ENCODE results near the gene HMMR.
"Not testable (repeated sequence)": the region's sequence is repeated elsewhere in the genome, so short reads cannot be mapped to it uniquely, and the experiment has no call there.

Gene HMMR

DNA sequence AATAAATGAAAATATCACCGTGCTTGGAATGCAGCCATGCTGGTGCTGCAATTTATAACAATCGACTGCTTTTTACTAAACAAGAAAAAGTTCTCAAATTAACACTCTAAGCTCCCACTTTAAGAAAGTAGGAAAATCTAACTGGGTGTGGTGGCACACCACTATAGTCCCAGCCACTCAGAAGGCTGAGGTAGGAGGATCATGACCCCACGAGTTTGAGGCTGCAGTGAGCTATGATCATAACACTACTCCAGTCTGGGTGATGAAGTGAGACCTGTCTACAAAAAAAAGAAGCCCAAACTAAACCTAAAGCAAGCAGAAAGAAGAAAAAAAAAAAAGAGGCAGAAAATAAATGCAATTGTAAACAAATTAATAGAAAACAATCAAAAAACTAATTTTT lies 12.6 kb upstream of the HMMR start:
- DNase-seq (ENCODE audit: low read depth) = no peak
- no peak overlapping the region for H3K4me3 ChIP-seq (ENCODE audit: low read depth, low read length)
- TF ChIP-seq, protein P1, sequence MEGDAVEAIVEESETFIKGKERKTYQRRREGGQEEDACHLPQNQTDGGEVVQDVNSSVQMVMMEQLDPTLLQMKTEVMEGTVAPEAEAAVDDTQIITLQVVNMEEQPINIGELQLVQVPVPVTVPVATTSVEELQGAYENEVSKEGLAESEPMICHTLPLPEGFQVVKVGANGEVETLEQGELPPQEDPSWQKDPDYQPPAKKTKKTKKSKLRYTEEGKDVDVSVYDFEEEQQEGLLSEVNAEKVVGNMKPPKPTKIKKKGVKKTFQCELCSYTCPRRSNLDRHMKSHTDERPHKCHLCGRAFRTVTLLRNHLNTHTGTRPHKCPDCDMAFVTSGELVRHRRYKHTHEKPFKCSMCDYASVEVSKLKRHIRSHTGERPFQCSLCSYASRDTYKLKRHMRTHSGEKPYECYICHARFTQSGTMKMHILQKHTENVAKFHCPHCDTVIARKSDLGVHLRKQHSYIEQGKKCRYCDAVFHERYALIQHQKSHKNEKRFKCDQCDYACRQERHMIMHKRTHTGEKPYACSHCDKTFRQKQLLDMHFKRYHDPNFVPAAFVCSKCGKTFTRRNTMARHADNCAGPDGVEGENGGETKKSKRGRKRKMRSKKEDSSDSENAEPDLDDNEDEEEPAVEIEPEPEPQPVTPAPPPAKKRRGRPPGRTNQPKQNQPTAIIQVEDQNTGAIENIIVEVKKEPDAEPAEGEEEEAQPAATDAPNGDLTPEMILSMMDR (IDR thresholded peaks at IDR 0.05; ENCODE audit: insufficient read depth, low read depth, low read length, missing control alignments) = no peak

- TF ChIP-seq, protein P1 (IDR thresholded peaks at IDR 0.05; ENCODE audit: insufficient read depth, low read depth, low read length, missing control alignments) = no peak
- H3K4me3 ChIP-seq (ENCODE audit: low read depth, low read length) = no peak overlapping the region
- DNase-seq (ENCODE audit: low read depth) = no peak
Observed at GRCh38 chr5:163448491-163448890, 11.9 kb upstream of the HMMR start.

GRCh38 chr5:163451489-163451888 lies 8.9 kb upstream of the HMMR start:
- no peak for DNase-seq (ENCODE audit: low read depth)
- H3K4me3 ChIP-seq (ENCODE audit: low read depth, low read length) = no peak overlapping the region
- TF ChIP-seq, protein P1 (IDR thresholded peaks at IDR 0.05; ENCODE audit: insufficient read depth, low read depth, low read length, missing control alignments) = no peak

DNA sequence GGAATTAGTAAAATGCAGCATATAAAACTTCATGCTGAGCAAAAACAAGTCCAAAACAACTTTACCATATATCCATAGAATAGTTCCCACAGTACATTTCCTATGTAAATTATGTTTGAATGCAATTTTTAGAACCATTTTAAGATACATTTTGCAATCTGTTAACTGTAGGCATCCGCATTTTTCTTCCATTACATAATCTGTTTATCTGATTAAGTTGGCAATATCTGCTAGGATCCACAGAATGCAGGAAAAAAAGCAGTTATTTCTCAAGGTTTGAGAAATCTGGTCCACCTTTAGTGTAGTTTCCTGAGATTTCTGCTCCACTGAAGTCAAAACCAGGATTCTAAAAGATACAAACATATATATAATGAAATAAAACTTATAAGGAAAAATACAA lies 6.7 kb upstream of the HMMR start:
- H3K4me3 ChIP-seq (ENCODE audit: low read depth, low read length) = no peak overlapping the region
- TF ChIP-seq, protein P1 (IDR thresholded peaks at IDR 0.05; ENCODE audit: insufficient read depth, low read depth, low read length, missing control alignments) = no peak
- DNase-seq (ENCODE audit: low read depth) = no peak

DNA sequence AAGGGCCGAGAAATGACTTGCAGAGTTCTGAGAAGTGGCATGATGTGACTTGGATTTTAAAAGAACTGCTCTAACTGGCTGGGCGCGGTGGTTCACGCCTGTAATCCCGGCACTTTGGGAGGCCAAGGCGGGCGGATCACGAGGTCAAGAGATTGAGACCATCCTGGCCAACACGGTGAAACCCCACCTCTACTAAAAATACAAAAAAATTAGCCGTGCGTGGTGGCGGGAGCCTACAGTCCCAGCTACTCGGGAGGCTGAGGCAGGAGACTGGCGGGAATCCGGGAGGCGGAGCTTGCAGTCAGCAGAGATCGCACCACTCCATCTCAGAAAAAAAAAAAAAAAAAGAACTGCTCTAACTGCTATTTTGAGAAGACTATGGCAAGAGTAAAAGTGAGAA lies 5.0 kb upstream of the HMMR start:
- not testable (repeated sequence) for DNase-seq (ENCODE audit: low read depth); H3K4me3 ChIP-seq (ENCODE audit: low read depth, low read length)

GRCh38 chr5:163456029-163456589 lies 4.3 kb upstream of the HMMR start:
- DNase-seq (ENCODE audit: low read depth) = no peak
- TF ChIP-seq, protein P1 (IDR thresholded peaks at IDR 0.05; ENCODE audit: insufficient read depth, low read depth, low read length, missing control alignments) = no peak
- H3K4me3 ChIP-seq (ENCODE audit: low read depth, low read length) = no peak overlapping the region

- TF ChIP-seq, protein P1 (IDR thresholded peaks at IDR 0.05; ENCODE audit: insufficient read depth, low read depth, low read length, missing control alignments) = no peak
- H3K4me3 ChIP-seq (ENCODE audit: low read depth, low read length) = no peak overlapping the region
Observed at GRCh38 chr5:163456840-163457239, 3.6 kb upstream of the HMMR start.

More at GRCh38 chr5:163456840-163457239, 3.6 kb upstream of the HMMR start:
- DNase-seq (ENCODE audit: low read depth) = no peak
